Mesenchymal stem cell (in vitro differentiated cells and primary cell): ENCODE measurements around the gene MXD1.
A peak's percentile ranks its signal among the peaks of the same experiment; 100 is the strongest.

ENCODE experiments used
- DNase-seq: peaks from one replicate; pipeline ENCODE4 v3.0.0-alpha.2; 2013
- H2AFZ ChIP-seq: one replicate; pipeline ENCODE4 v1.6.1; 2013; ENCODE audit warnings: low read depth, mild to moderate bottlenecking, control low read depth, inconsistent platforms, low read length, moderate library complexity
- H2AK5ac ChIP-seq: 2 replicates; pipeline ENCODE4 v1.6.1; 2013; ENCODE audit warnings: low read length, moderate library complexity, mild to moderate bottlenecking, inconsistent platforms; ENCODE audit not compliant: severe bottlenecking
- H2BK120ac ChIP-seq: one replicate; pipeline ENCODE4 v1.6.1; 2013; ENCODE audit warnings: low read depth, mild to moderate bottlenecking, inconsistent platforms, low read length, moderate library complexity
- H2BK12ac ChIP-seq, 2 experiments: one replicate each; pipeline ENCODE4 v1.6.1; 2013; ENCODE audit warnings: inconsistent platforms in 2 of 2, low read length in 2 of 2, mild to moderate bottlenecking in 2 of 2, moderate library complexity in 2 of 2, control low read depth in 1 of 2
- H2BK15ac ChIP-seq: one replicate; pipeline ENCODE4 v1.6.1; 2013; ENCODE audit warnings: mild to moderate bottlenecking, low read depth, inconsistent platforms; ENCODE audit not compliant: poor library complexity, severe bottlenecking
- H2BK5ac ChIP-seq: 2 replicates; pipeline ENCODE4 v1.6.1; 2013; ENCODE audit warnings: low read depth, mild to moderate bottlenecking, low read length, control low read depth, inconsistent platforms; ENCODE audit not compliant: poor library complexity, severe bottlenecking
- H3K14ac ChIP-seq, 2 experiments: one replicate each; pipeline ENCODE4 v1.6.1; 2013; ENCODE audit warnings: inconsistent platforms in 2 of 2, low read length in 2 of 2, control low read depth in 1 of 2, mild to moderate bottlenecking in 1 of 2, moderate library complexity in 1 of 2
- H3K18ac ChIP-seq, 2 experiments: one replicate each; pipeline ENCODE4 v1.6.1; 2013; ENCODE audit warnings: inconsistent platforms in 2 of 2, low read length in 2 of 2, control low read depth in 1 of 2, low read depth in 1 of 2, mild to moderate bottlenecking in 1 of 2
- H3K23ac ChIP-seq, 2 experiments: one replicate each; pipeline ENCODE4 v1.6.1; 2013; ENCODE audit warnings: inconsistent platforms in 2 of 2, low read length in 2 of 2, mild to moderate bottlenecking in 2 of 2, moderate library complexity in 2 of 2, control low read depth in 1 of 2
- H3K27ac ChIP-seq: 2 replicates; pipeline ENCODE4 v1.5.1; 2013; ENCODE audit warnings: mild to moderate bottlenecking, moderate library complexity, low read length, control low read depth, inconsistent platforms; ENCODE audit not compliant: poor library complexity, severe bottlenecking
- H3K27me3 ChIP-seq, 2 experiments: 2 replicates each; pipeline versions ENCODE4 v1.6.1 to v1.7.0; 2013; ENCODE audit warnings: low read length in 2 of 2, mild to moderate bottlenecking in 2 of 2, moderate library complexity in 2 of 2, control low read depth in 1 of 2, inconsistent platforms in 1 of 2; ENCODE audit not compliant: control insufficient read depth in 1 of 2, insufficient read depth in 1 of 2
- H3K36me3 ChIP-seq, 2 experiments: 2 replicates each; pipeline versions ENCODE4 v1.6.1 to v1.7.0; 2013; ENCODE audit warnings: low read length in 2 of 2, control low read depth in 1 of 2, inconsistent platforms in 1 of 2, low read depth in 1 of 2, mild to moderate bottlenecking in 1 of 2; ENCODE audit not compliant: insufficient read depth in 2 of 2, control insufficient read depth in 1 of 2
- H3K4ac ChIP-seq, 2 experiments: one replicate each; pipeline ENCODE4 v1.6.1; 2013; ENCODE audit warnings: inconsistent platforms in 2 of 2, low read length in 2 of 2, mild to moderate bottlenecking in 2 of 2, moderate library complexity in 2 of 2, control low read depth in 1 of 2, low read depth in 1 of 2
- H3K4me1 ChIP-seq: 2 replicates; pipeline ENCODE4 v1.6.1; 2013; ENCODE audit warnings: low read depth, low read length, control low read depth; ENCODE audit not compliant: control insufficient read depth, insufficient read depth
- H3K4me2 ChIP-seq: 2 replicates; pipeline ENCODE4 v1.6.1; 2013; ENCODE audit warnings: low read length, mild to moderate bottlenecking, inconsistent platforms; ENCODE audit not compliant: poor library complexity, severe bottlenecking
- H3K4me3 ChIP-seq, 2 experiments: 2 replicates each; pipeline versions ENCODE4 v1.5.1 to v1.7.0; 2013; ENCODE audit warnings: low read length in 2 of 2, mild to moderate bottlenecking in 2 of 2, control low read depth in 1 of 2, low read depth in 1 of 2; ENCODE audit not compliant: insufficient read depth in 1 of 2
- H3K79me1 ChIP-seq: replicated peaks from 2 replicates; pipeline ENCODE4 v1.6.1; 2013; ENCODE audit warnings: mild to moderate bottlenecking, control low read depth, low read length, inconsistent platforms; ENCODE audit not compliant: poor library complexity, severe bottlenecking
- H3K9ac ChIP-seq: 2 replicates; pipeline ENCODE4 v1.7.0; 2013; ENCODE audit warnings: mild to moderate bottlenecking, low read length, moderate library complexity
- H3K9me3 ChIP-seq: 2 replicates; pipeline ENCODE4 v1.7.0; 2013; ENCODE audit warnings: mild to moderate bottlenecking, low read length; ENCODE audit not compliant: control insufficient read depth
- H4K8ac ChIP-seq: one replicate; pipeline ENCODE4 v1.6.1; 2013; ENCODE audit warnings: inconsistent platforms, mild to moderate bottlenecking, low read length, moderate library complexity
- H4K91ac ChIP-seq: one replicate; pipeline ENCODE4 v1.6.1; 2013; ENCODE audit warnings: mild to moderate bottlenecking, low read length, inconsistent platforms
- WGBS: methylation state at CpG from one replicate; pipeline ENCODE4 v1.1.7; 2013; ENCODE audit warnings: mixed read lengths; 5-methylcytosine and 5-hydroxymethylcytosine counted together

The MXD1 gene

DNA sequence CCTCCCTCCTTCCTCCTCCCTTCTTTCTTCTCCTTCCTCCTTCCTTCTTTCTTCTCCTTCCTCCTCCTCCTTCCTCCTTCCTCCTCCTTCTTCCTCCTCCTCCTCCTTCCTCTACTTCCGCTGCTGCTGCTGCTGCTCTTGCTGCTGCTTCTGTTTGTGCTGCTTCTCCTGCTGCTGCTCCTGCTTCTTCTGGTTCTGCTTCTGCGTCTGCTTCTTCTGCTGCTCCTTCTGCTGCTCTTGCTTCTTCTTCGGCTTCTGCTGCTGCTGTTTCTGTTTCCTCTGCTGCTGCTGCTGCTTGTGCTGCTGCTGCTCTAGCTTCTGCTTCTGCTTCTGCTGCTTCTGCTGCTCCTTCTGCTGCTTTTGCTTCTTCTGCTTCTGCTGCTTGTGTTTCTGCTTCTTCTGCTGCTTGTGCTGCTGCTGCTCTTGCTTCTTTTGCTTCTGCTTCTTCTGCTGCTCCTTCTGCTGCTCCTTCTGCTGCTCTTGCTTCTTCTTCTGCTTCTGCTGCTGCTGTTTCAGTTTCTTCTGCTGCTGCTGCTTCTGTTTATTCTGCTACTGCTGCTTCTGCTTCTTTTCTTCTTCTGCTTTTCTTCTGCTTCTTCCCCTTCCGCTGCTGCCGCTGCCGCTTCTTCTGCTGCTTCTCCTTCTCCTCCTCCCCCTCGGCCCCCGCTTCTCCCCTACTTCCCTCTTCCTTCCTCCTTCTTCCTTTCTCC is 12.5 kb upstream of the MXD1 start:
- Histone ChIP-seq H3K4me1 (peaks cover 3% of the 10 kb centered on the region), H3K4me2 (no peak overlapping the region), H2AK5ac (no peak overlapping the region), H3K27me3 (no peaks in the 10 kb centered on the region), H3K9me3 (no peaks in the 10 kb centered on the region), H3K18ac (no peak overlapping the region), H4K8ac (no peak overlapping the region), H3K9ac (peak overlapping the region; percentile 38), H2AFZ (no peak overlapping the region), H2BK5ac (no peak overlapping the region), H2BK15ac (no peak overlapping the region), H3K27ac (no peak overlapping the region), H3K4me3 (no peak overlapping the region), H4K91ac (no peak overlapping the region), H3K23ac (peak overlapping the region in 1 of 2 experiments; percentile 23), H3K36me3 (peaks cover 30 to 92% of the 10 kb centered on the region in 2 experiments), H3K14ac (no peak overlapping the region), H3K4ac (no peak overlapping the region), H3K79me1 (peaks cover 16% of the 10 kb centered on the region), H2BK12ac (no peak overlapping the region), H2BK120ac (no peak overlapping the region)
- WGBS = 93% methylated on average over 6 of the region's 8 CpGs
- DNase-seq = no peak

DNA sequence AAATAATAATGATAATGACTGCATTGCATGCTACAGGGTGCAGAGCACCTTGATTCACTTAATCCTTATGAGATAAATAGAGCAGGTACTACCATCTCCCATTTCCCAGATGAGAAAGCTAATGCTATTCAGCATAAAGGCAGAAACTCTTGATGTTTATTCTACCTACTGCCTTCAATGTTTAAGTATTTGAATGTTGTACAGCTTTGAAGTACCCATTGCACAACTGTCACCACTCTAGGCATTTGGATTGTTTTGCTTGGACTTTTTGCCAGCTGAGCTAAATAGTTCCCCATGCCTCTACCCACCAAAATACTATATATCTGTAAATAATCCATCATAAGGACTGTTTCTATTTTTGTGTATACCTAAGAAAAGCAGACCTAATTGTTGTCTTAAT is 7.7 kb upstream of the MXD1 start:
- no peak overlapping the region for H3K4me3 ChIP-seq

DNA sequence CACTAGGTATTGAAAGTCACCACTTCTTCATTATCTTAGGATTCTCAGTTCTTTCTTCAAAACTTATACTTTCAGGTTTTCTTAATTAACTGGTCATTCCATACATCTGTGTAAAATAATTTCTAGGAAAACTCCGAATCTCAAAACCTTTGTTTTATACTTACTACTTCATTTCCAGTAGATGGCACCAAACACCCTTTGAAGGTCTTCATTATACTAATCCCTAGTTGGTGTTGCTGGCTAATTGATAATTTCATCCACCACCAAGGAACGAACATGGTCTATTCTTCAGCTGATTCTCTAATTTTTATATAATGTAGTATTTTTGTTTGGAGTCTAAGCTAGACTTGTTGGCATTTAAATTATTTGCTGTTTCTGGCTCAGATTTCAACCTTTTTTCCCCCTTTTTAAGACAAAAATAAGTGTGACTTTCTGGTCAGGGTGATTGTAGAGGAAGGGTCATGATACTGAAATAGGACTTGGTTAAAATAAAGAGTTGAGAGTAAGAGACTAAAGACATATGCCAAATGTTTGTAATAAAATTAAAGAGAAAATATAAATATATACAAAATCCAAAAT is 2.8 kb upstream of the MXD1 start:
- H3K4me2 ChIP-seq = no peak overlapping the region
- no peak overlapping the region for H4K91ac ChIP-seq
- H3K9me3 ChIP-seq = no peaks in the 10 kb centered on the region
- no peak overlapping the region for H3K14ac ChIP-seq
- WGBS = 0% methylated on average over 1 of the region's 2 CpGs
- H2AK5ac ChIP-seq = no peak overlapping the region
- no peak overlapping the region for H3K4ac ChIP-seq
- H2AFZ ChIP-seq = no peak overlapping the region
- no peak overlapping the region for H3K23ac ChIP-seq
- H2BK120ac ChIP-seq = no peak overlapping the region
- peak; percentile 76 for DNase-seq
- H3K27ac ChIP-seq = no peak overlapping the region
- H4K8ac ChIP-seq = no peak overlapping the region
- H3K79me1 ChIP-seq = peaks cover 9% of the 10 kb centered on the region
- H3K36me3 ChIP-seq = peaks cover 10 to 57% of the 10 kb centered on the region in 2 experiments
- H3K4me1 ChIP-seq = peaks cover 2% of the 10 kb centered on the region
- H2BK15ac ChIP-seq = no peak overlapping the region
- no peaks in the 10 kb centered on the region for H3K27me3 ChIP-seq
- no peak overlapping the region for H3K18ac ChIP-seq
- H2BK5ac ChIP-seq = no peak overlapping the region
- no peak overlapping the region for H3K4me3 ChIP-seq
- H2BK12ac ChIP-seq = no peak overlapping the region
- peak overlapping the region; percentile 95 for H3K9ac ChIP-seq

More for the DNA sequence above, 7.7 kb upstream of the MXD1 start:
- Histone ChIP-seq H2BK5ac (no peak overlapping the region), H3K23ac (no peak overlapping the region), H3K27me3 (no peaks in the 10 kb centered on the region), H2AK5ac (no peak overlapping the region), H3K18ac (no peak overlapping the region), H2BK15ac (no peak overlapping the region), H3K4ac (no peak overlapping the region), H3K9ac (no peak overlapping the region), H3K4me2 (no peak overlapping the region), H3K4me1 (peaks cover 3% of the 10 kb centered on the region), H4K8ac (no peak overlapping the region), H2AFZ (no peak overlapping the region), H2BK12ac (no peak overlapping the region), H4K91ac (no peak overlapping the region), H3K27ac (no peak overlapping the region), H3K14ac (no peak overlapping the region), H3K9me3 (no peaks in the 10 kb centered on the region), H3K79me1 (peaks cover 12% of the 10 kb centered on the region), H2BK120ac (no peak overlapping the region), H3K36me3 (peaks cover 21 to 85% of the 10 kb centered on the region in 2 experiments)
- no peak for DNase-seq

DNA sequence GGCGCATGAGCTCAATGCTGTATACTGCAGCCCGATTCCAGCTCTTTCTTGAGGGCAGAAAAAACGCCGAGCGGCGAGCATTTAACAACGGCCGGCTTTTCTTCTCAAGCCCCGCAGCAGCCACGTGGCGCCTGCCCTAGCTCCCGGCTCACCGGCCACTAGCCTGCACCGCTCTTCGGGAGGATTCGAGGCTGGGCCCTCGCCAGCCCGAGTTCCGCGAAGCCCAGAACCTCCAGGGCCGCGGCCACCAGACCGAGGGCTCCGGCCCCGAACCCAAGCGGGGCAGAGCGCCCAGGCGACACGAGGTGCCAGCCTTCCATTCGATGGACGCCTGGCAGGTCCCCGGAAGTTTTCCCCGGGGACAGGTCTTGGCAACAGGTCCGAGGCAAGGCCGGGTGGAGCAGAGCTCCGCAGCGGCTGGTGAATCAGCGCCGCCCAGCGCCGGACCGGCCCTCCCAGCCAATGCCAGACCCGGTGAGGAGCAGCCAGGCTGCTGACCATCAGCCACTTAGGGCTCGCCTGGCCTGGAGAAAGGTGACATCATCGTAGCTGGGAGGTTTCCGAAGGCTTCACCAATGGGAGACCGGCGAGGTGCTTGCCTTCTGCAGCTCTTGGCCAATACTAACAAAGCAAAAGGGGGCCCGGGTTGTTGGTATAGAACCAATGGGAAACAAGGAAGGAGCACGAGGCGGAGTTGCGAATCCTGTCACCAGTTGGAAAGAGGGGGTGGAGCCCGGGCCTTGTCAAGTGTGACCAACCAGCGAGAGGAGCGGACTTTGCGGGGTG is 552 bp upstream of the MXD1 start:
- peak overlapping the region; percentile 73 to 83 for H3K4ac ChIP-seq
- H3K36me3 ChIP-seq = peaks cover 4 to 42% of the 10 kb centered on the region in 2 experiments
- H3K27me3 ChIP-seq = no peaks in the 10 kb centered on the region
- no peaks in the 10 kb centered on the region for H3K9me3 ChIP-seq
- peak overlapping the region; percentile 89 for H4K91ac ChIP-seq
- no peak overlapping the region for H2BK12ac ChIP-seq
- peak overlapping the region; percentile 72 to 81 for H3K4me3 ChIP-seq
- peaks cover 7% of the 10 kb centered on the region for H3K79me1 ChIP-seq
- H2BK5ac ChIP-seq = peak overlapping the region; percentile 75
- no peak overlapping the region for H2BK120ac ChIP-seq
- peak overlapping the region; percentile 89 for H4K8ac ChIP-seq
- H3K18ac ChIP-seq = peak overlapping the region; percentile 66 to 89
- peak; percentile 100 for DNase-seq
- peak overlapping the region; percentile 85 for H3K27ac ChIP-seq
- H3K4me2 ChIP-seq = peak overlapping the region; percentile 92
- peak overlapping the region; percentile 88 for H2BK15ac ChIP-seq
- under 1% methylated on average over 56 of the region's 56 CpGs for WGBS
- H3K14ac ChIP-seq = peak overlapping the region in 1 of 2 experiments; percentile 94
- peaks cover 2% of the 10 kb centered on the region for H3K4me1 ChIP-seq
- H3K23ac ChIP-seq = no peak overlapping the region
- H2AK5ac ChIP-seq = no peak overlapping the region
- H3K9ac ChIP-seq = peak overlapping the region; percentile 95
- peak overlapping the region; percentile 91 for H2AFZ ChIP-seq
